NT2/D1 (cell line): Measurements from ENCODE around the gene CAMK4.

Experiments used
- YY1 ChIP-seq: IDR thresholded peaks from 2 replicates; pipeline ENCODE4 v1.6.1; 2011; ENCODE audit not compliant: insufficient read length, insufficient read depth
- ZNF274 ChIP-seq: IDR thresholded peaks from 2 replicates; pipeline ENCODE4 v1.6.1; 2011; ENCODE audit warnings: mild to moderate bottlenecking, low read depth, low read length

DNA sequence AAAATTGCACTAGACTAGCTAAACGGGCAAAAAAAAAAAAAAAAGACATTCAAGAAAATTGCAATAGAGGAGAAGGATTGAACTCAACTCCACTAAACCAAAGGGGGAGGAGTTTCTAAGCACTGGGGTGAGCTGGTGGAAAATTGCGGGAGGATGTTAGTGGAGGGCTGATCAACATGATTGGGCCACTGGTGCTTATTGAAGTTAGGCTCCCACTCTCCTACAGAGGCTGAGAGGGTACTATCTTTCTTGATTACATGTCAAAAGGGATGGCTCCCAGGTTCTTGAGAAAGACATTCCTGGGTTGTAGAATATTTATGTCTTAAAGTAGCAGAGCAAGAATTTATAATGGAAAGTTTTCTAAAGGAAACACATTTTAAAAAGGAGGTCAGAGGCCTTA, 38.0 kb downstream of the CAMK4 start:
- no peak for TF ChIP-seq ZNF274
- TF ChIP-seq YY1, result no peak
